ENCODE data around the gene TMEM132C.
"Not testable (repeated sequence)": the region's sequence is repeated elsewhere in the genome, so short reads cannot be mapped to it uniquely, and the experiment has no call there.

The TMEM132C gene

DNA sequence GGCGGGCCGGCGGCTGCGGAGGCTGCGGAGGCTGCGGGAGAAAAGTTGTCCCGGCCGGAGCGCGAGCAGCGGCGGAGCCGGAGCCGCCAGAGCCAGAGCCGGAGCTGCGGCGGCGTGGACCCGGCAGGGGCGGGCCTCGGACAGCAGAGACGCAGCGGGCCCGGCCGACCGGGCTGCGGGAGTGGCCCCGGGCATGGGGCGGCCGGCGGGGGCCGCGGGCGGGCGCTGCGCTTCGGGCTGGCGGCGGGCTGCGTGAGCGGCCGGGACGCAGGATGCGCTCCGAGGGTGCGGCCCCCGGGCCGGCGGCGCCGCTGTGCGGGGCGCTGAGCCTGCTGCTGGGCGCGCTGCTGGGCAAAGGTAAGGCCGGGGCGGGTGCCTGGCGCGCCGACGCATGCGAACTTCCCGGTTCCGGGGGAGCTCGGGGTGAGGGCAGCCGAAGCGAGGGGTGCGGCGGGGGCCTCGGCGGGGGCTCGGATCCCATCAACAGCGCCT is at the start of gene TMEM132C:
TMEM132C (plus strand) TSS at position 40 of the 492 bp plus-strand sequence; CDS start at position 273, 233 bp downstream.
- no peak for DNase-seq

DNA sequence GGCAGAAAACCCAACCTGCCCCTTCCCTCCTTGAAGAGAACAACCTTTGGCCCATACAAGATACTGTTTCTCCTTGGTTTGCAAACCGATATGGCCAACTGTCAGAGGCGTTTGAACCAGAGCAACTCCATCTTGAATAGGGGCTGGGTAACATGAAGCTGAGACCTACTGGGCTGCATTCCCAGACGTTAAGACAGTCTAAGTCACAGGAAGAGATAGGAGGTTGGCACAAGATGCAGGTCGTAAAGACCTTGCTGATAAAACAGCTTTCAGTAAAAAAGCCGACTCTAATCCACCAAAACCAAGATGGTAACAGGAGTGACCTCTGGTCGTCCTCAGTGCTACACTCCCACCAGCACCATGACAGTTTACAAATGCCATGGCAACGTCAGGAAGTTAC is 42.7 kb upstream of the TMEM132C start:
- no peak for DNase-seq

DNA sequence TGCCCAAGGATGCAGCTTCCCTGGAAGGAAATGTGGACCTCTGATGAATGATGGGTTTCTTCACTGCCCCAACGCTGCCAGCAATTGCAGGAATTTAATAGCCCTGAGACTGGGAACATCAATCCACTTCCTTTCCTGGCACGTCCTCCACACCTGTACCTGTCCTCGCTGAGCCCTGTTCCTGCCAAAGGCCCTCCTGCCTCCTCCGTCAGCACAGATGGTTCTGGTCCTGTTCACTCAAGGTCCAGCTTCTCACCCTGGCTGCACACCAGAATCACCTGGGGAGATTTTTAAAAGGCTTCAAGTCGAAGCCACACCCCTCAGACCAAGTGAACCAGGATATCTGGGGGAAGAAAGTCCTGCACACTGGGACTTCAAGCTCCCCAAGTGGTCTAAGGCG is 38.4 kb upstream of the TMEM132C start:
- DNase-seq: no peak

DNA sequence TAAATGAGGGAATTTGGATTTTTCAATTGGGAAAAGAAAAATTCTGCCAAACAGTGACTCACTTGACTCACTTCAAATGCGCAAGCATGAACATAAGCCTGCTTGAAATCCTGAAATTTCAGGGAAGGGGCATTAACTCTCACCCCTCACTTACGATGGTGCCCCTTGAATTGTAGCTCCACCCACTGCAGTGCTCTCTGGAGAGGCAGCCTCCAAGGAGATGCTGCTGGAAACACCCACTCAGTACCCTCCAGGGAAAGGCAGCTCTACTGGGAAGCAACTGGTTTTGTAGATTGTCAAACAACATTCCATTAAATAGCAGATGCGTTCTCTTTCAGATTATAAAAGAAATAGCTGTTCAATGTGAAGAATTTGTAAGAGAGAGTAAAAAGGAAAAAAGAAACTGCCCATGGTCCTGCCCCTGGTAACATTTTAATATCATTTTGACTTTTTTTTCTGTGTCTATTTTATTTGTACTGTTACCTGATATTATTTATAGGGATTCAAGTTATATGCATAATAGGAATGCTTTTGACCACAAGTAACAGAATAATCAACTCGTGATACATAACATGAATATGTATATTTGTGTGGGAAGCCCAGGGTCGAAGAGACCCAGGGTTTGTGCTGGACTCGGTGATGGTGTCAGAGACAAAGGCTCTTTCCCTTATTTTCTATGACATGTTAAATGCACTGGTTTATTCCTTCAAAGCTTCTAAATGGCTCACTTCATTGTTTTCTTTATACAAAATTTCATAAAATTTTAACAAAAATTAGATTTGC is 31.1 kb upstream of the TMEM132C start:
- no peak for DNase-seq

DNA sequence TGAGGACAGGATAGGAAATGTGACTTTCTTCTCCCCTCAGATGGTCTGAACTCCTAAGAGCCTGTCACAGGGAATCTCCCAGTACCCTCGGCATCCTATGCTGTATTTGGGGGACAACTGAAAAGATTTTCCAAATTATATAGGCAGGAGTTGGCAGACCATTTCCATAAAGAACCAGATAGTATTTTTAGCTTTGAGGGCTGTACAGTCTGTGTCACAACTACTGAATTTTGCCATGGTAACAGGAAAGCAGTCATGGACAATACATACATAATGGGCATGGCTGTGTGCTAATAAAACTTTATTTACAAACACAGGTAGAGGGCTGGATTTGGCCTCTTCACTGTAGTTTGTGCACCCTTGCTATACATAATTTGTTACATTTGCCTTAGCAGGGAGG is 30.4 kb upstream of the TMEM132C start:
- DNase-seq: no peak

DNA sequence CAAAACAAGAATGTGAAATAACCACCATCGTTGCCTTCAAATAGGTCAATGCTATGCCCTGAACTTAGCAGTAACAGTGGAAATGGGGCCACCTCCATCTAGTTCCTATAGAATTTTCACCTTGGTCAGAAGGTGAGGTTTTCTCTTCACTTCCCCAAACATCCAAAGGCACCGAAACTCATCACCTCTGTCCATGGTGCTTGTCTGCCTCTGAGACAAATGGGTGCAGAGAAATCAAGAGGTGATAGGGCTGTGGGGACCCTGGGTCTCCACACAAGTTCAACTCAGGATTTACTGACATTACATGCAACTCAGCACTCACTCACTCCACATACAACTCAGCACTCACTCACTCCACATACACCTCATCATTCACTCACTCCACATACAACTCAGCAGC is 26.2 kb upstream of the TMEM132C start:
- DNase-seq: no peak

GRCh38 chr12:128245121-128245520 is 21.8 kb upstream of the TMEM132C start:
- DNase-seq: no peak

GRCh38 chr12:128245905-128246304 is 21.1 kb upstream of the TMEM132C start:
- no peak for DNase-seq

GRCh38 chr12:128250096-128250495 is 16.9 kb upstream of the TMEM132C start:
- DNase-seq: no peak

- not testable (repeated sequence) for DNase-seq
These were observed 13.1 kb upstream of the TMEM132C start for GRCh38 chr12:128253829-128254228.

DNA sequence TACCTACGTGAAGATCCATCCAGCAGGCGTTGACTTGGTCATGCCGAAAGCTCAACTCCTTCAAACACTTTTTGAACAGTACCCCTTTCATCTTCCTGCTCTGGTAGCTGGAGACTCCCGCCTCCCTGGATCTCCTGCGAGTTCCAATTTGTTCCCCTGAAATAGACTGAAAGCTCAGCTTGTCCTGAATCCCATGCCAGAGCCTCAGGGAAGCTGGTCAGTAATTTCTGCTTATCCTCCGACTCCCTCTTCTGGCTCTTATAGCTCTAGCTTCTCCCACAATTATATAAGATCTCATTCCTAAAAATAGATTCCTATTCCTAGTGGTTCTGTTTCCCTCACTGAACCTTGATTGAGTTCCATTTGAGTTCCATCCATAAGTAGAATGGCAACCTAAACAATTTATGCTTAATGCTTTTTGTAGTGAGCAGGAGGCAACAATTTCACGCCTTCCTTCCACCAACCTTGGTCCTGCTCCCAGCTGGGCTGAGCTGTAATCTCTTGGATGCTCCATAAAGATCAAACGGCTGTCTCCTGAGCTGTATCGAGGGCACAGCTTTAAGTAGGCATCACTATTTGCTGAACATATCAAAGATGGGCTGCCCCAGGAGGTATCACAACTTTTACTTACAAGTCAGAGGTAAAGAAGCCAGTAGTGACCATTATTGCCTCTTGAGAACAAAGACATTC is 8.0 kb upstream of the TMEM132C start:
- DNase-seq: no peak

DNA sequence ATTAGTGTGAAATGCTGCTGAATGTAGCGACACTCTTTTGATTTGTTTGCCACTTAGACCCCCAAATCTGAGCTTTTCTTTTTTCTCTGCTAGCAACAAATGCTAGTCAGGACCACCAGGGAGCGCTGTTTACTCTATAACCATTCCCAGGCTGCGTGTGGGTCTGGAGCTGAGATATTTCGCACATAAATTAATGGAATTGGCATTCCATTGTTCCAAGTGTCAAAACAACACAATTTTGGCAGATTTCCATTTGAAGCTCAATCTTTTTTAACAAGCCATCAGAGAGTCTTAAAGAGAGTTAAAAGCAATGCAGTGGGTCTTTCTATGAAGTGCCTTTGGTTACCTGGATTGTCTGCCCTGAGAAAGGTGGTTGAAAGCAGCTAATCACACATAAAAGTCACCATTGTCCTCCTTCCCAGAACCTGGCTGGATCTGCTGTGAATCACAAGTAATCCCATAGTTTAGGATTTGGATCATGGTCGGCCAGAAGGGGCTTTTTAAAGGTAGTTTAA is 7.4 kb upstream of the TMEM132C start:
- no peak for DNase-seq

- no peak for DNase-seq
These were observed 5.2 kb upstream of the TMEM132C start for GRCh38 chr12:128261757-128262156.

GRCh38 chr12:128265566-128265965 is 1.4 kb upstream of the TMEM132C start:
- DNase-seq: no peak

GRCh38 chr12:128266086-128266485 is 884 bp upstream of the TMEM132C start:
- no peak for DNase-seq

- no peak for DNase-seq
These were observed 334 bp upstream of the TMEM132C start for GRCh38 chr12:128266541-128267130.

GRCh38 chr12:128267651-128268378 is 845 bp downstream of the TMEM132C start:
- no peak for DNase-seq

DNA sequence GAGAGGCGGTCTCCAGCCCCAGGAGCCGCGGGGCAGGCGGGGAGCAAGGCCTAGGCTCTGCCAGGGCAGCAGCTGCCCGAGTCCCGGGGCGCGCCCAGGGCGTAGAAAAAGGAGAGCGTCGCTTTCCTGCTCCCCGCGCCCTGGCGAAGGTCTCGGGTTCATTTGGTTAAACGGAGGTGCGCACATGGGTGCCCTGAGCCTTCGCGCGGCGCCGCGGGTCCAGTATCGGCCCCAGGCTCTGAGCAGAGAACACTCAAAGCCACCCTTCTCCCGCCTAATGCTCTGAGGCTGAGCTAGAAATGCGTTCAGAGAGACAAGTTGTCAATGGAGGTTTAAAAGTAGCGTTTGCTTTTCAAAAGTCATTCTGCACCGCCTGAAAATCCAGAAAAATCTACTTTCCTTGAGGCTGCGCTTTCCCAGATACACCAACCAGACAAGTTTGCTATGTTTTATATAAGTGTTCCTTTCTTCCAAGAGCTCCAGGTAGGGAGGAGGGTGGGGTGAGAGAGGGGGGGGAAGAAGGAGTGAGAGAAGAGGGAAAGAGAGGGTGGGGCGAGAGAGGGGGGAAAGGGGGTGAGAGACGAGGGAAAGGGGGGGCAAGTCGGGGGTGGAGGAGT is 1.5 kb downstream of the TMEM132C start:
- no peak for DNase-seq

DNA sequence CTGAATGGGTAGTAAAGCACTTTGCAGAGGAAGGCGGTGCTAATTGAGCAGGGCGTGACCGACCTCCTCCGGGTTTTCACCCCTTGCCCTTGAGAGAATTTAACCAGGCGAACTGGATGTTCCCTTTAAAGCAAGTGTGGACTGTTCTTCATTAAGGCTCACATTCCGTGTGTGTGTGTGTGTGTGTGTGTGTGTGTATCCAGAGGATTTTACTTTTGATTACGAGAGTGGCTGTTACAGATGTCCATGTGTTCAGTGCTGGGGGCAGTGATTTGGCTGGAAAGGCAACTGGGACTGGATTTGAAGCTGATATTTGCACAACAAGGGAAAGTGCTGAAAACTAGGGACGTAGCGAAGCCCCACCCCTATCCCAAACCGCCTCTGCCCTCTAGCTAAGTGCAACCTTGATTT is 2.2 kb downstream of the TMEM132C start:
- DNase-seq: no peak

DNA sequence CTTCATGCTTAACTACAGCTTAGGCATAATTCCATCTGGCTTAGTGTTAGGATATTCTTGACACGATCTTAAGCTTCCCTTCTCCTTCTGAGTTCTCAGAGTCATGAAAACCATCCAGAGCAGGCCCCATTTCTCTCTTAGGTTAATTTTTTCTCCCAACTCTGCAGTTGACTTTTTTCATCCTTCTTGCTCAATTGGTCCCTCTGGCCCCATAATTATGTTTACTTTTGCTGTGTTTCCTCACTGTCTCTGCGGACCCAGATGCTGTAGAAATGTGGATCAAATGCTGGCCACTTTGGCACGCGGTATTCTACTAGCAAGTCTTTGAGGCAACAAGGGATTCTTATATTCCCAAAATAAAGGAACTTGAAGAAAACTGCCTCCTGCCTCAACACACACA is 9.5 kb downstream of the TMEM132C start:
- DNase-seq: no peak

DNA sequence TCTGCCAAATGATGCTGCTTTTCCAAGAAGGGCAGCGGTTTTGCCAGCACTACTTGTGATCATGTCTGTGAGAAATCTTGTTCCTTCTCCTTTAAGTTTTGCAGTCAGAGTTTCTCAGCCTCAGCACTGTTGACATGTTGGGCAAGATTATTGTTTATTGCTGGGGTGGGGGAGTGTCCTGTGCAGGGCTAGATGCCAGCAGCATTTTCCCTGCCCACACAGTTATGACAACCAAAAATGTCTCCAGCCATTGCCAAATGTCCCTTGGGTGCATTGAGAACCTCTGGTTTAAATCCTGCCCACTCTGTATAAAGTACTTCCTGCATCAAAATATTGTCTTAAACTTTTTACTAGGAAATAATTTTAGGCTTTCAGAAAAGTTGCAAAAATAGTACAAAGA is 20.0 kb downstream of the TMEM132C start:
- no peak for DNase-seq

GRCh38 chr12:128288357-128288756 is 21.4 kb downstream of the TMEM132C start:
- DNase-seq: no peak

All from activated CD8-positive, alpha-beta memory T cell treated with anti-CD3 and anti-CD28 coated beads for 24 hours (primary cell).